ENCODE measurements around the gene SMYD3. TPM values are rescaled to one million over a fixed set of nuclear protein-coding genes. Genes with fewer than 3 reads are reported as not detected.
"Not testable (repeated sequence)": the region's sequence is repeated elsewhere in the genome, so short reads cannot be mapped to it uniquely, and the experiment has no call there.

Gene SMYD3
- total and polyA plus RNA-seq, 2 donors (not counting 1 experiment from before 2014, with no cell fraction given): 9.7 to 37.2 TPM

- H3K27me3 Mint-ChIP-seq: no peaks in the 10 kb centered on the region
- no peak overlapping the region for H3K27ac Mint-ChIP-seq
- no peak overlapping the region for H3K4me3 Mint-ChIP-seq
- Histone ChIP-seq H3K4me3 (ENCODE audit: control extremely low read depth in 1 of 5, extremely low read depth in 1 of 5, insufficient read depth in 1 of 5, low read depth in 2 of 5, low read length in 4 of 5) (no peak overlapping the region), H2AFZ (ENCODE audit: insufficient read depth, low read depth, low read length, poor library complexity, severe bottlenecking) (no peak overlapping the region), H3K27ac (ENCODE audit: low read length in 2 of 2) (no peak overlapping the region), H3K4me1 (ENCODE audit: control insufficient read depth in 2 of 2, insufficient read depth in 2 of 2, low read length in 2 of 2) (no peaks in the 10 kb centered on the region), H3K27me3 (replicated peaks in 1 of 4; ENCODE audit: control extremely low read depth in 1 of 4, control insufficient read depth in 3 of 4, insufficient read depth in 4 of 4, low read length in 3 of 4) (no peaks in the 10 kb centered on the region), H3K9me3 (ENCODE audit: control extremely low read depth in 1 of 3, control insufficient read depth in 2 of 3, insufficient read depth in 1 of 3, low read length in 2 of 3) (peaks cover 2 to 6% (median 3%) of the 10 kb centered on the region in 3 donors), H3K79me2 (ENCODE audit: control insufficient read depth, insufficient read depth, low read length) (no peaks in the 10 kb centered on the region), H3K4me2 (replicated peaks; ENCODE audit: low read depth, low read length, poor library complexity, severe bottlenecking) (no peak overlapping the region), H3K36me3 (replicated peaks in 1 of 2; ENCODE audit: control extremely low read depth in 1 of 2, control insufficient read depth in 1 of 2, extremely low read depth in 1 of 2, insufficient read depth in 2 of 2, low read length in 1 of 2) (no peaks in the 10 kb centered on the region), H3K9ac (ENCODE audit: low read length) (no peak overlapping the region), H4K20me1 (ENCODE audit: control insufficient read depth, insufficient read depth, low read length, poor library complexity, severe bottlenecking) (no peaks in the 10 kb centered on the region)
- ATAC-seq (ENCODE audit: low read depth) (no peak), DNase-seq (no peak)
- CTCF ChIA-PET: no interaction called here
- peaks cover 40% of the 10 kb centered on the region for H3K9me3 Mint-ChIP-seq (ENCODE audit: insufficient read depth)
- TF ChIP-seq, protein P1, sequence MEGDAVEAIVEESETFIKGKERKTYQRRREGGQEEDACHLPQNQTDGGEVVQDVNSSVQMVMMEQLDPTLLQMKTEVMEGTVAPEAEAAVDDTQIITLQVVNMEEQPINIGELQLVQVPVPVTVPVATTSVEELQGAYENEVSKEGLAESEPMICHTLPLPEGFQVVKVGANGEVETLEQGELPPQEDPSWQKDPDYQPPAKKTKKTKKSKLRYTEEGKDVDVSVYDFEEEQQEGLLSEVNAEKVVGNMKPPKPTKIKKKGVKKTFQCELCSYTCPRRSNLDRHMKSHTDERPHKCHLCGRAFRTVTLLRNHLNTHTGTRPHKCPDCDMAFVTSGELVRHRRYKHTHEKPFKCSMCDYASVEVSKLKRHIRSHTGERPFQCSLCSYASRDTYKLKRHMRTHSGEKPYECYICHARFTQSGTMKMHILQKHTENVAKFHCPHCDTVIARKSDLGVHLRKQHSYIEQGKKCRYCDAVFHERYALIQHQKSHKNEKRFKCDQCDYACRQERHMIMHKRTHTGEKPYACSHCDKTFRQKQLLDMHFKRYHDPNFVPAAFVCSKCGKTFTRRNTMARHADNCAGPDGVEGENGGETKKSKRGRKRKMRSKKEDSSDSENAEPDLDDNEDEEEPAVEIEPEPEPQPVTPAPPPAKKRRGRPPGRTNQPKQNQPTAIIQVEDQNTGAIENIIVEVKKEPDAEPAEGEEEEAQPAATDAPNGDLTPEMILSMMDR (IDR thresholded peaks at IDR 0.05): no peak
- TF ChIP-seq EZH2 (IDR thresholded peaks at IDR 0.05; ENCODE audit: borderline replicate concordance, insufficient read depth, low read depth, low read length, poor library complexity, severe bottlenecking): no peak
- intact Hi-C loops (cut with micrococcal nuclease): no loop called here
- WGBS (ENCODE audit: insufficient coverage): 60% methylated on average over 1 of the region's 2 CpGs
- POLR2A ChIA-PET: no interaction called here
- H3K4me1 Mint-ChIP-seq: no peaks in the 10 kb centered on the region
Observed at GRCh38 chr1:245730801-245731200, 776.3 kb downstream of the SMYD3 start.

GRCh38 chr1:245728035-245728434 lies 779.0 kb downstream of the SMYD3 start:
- ATAC-seq (ENCODE audit: low read depth); H3K9ac ChIP-seq (ENCODE audit: low read length); H3K4me3 Mint-ChIP-seq; H3K4me3 ChIP-seq (ENCODE audit: control extremely low read depth in 1 of 5, extremely low read depth in 1 of 5, insufficient read depth in 1 of 5, low read depth in 2 of 5, low read length in 4 of 5); POLR2A ChIA-PET; H2AFZ ChIP-seq (ENCODE audit: insufficient read depth, low read depth, low read length, poor library complexity, severe bottlenecking); H3K79me2 ChIP-seq (ENCODE audit: control insufficient read depth, insufficient read depth, low read length); H3K4me1 ChIP-seq (ENCODE audit: control insufficient read depth in 2 of 2, insufficient read depth in 2 of 2, low read length in 2 of 2); H3K27ac ChIP-seq (ENCODE audit: low read length in 2 of 2); H4K20me1 ChIP-seq (ENCODE audit: control insufficient read depth, insufficient read depth, low read length, poor library complexity, severe bottlenecking); H3K36me3 ChIP-seq (replicated peaks in 1 of 2; ENCODE audit: control extremely low read depth in 1 of 2, control insufficient read depth in 1 of 2, extremely low read depth in 1 of 2, insufficient read depth in 2 of 2, low read length in 1 of 2); H3K4me2 ChIP-seq (replicated peaks; ENCODE audit: low read depth, low read length, poor library complexity, severe bottlenecking); H3K4me1 Mint-ChIP-seq; H3K27ac Mint-ChIP-seq; intact Hi-C loops (cut with micrococcal nuclease); CTCF ChIA-PET; H3K27me3 Mint-ChIP-seq; H3K27me3 ChIP-seq (replicated peaks in 1 of 4; ENCODE audit: control extremely low read depth in 1 of 4, control insufficient read depth in 3 of 4, insufficient read depth in 4 of 4, low read length in 3 of 4); DNase-seq: not testable (repeated sequence)
- peaks cover 35% of the 10 kb centered on the region for H3K9me3 Mint-ChIP-seq (ENCODE audit: insufficient read depth)
- WGBS (ENCODE audit: insufficient coverage): no CpG with 5 or more reads among the region's 3 CpGs
- H3K9me3 ChIP-seq (ENCODE audit: control extremely low read depth in 1 of 3, control insufficient read depth in 2 of 3, insufficient read depth in 1 of 3, low read length in 2 of 3): peaks cover 0 to 12% (median 2%) of the 10 kb centered on the region in 3 donors
